Colonic mucosa (tissue), 4 donors: ENCODE results near the gene LRRC10B. TPM values are rescaled to one million over a fixed set of nuclear protein-coding genes. Genes with fewer than 3 reads are reported as not detected.
A peak's percentile ranks its signal among the peaks of the same experiment; 100 is the strongest.

Experiments
- DNase-seq: peaks from one replicate; pipeline ENCODE4 v3.0.0-alpha.2; 2020
- H3K27ac ChIP-seq: fragments of 200-600 bp; one replicate; pipeline ENCODE4 v1.8.0; 2021
- H3K27me3 ChIP-seq: fragments of 200-600 bp; one replicate; pipeline ENCODE4 v1.8.0; 2021
- H3K36me3 ChIP-seq: fragments of 200-600 bp; one replicate; pipeline ENCODE4 v1.8.0; 2021
- H3K4me1 ChIP-seq: fragments of 200-600 bp; one replicate; pipeline ENCODE4 v1.8.0; 2021; ENCODE audit warnings: mild to moderate bottlenecking
- H3K4me3 ChIP-seq: fragments of 200-600 bp; one replicate; pipeline ENCODE4 v1.8.0; 2021
- H3K9ac ChIP-seq, 2 donors: one replicate each; pipeline ENCODE4 v1.7.0; 2013; ENCODE audit warnings: control low read depth in 2 of 2, low read depth in 2 of 2, low read length in 2 of 2
- H3K9me3 ChIP-seq: fragments of 200-600 bp; one replicate; pipeline ENCODE4 v1.8.0; 2021
- intact Hi-C: fragments of 100-400 bp; cut with DNase I; formaldehyde crosslinking; loops from one replicate; pipeline ENCODE4 v1.14.1; 2022
- total RNA-seq, 2 donors: library from RNA; stranded (reverse); fragmentation: NEBNext Ultra II Directional in 1 of 2; extraction: Animal tissue kit (Norgen Biotek cat#: 25700) in 1 of 2; gene quantifications; one replicate each; pipeline ENCODE4 v1.2.1, GENCODE V29; 2021
- TF ChIP-seq, protein P1 (sequence below): fragments of 200-600 bp; IDR thresholded peaks from one replicate; pipeline ENCODE4 v1.8.0; 2022; ENCODE audit warnings: antibody characterized with exemption, mild to moderate bottlenecking
- donor health status: healthy.
- donor health status: DM: no; HTN: no; CAD: no.
- donor health status: DM: no; HTN: no; CAD: no.

Gene LRRC10B
- total RNA-seq, 2 donors from 2014 or later, result 0.54 to 1.3 TPM

DNA sequence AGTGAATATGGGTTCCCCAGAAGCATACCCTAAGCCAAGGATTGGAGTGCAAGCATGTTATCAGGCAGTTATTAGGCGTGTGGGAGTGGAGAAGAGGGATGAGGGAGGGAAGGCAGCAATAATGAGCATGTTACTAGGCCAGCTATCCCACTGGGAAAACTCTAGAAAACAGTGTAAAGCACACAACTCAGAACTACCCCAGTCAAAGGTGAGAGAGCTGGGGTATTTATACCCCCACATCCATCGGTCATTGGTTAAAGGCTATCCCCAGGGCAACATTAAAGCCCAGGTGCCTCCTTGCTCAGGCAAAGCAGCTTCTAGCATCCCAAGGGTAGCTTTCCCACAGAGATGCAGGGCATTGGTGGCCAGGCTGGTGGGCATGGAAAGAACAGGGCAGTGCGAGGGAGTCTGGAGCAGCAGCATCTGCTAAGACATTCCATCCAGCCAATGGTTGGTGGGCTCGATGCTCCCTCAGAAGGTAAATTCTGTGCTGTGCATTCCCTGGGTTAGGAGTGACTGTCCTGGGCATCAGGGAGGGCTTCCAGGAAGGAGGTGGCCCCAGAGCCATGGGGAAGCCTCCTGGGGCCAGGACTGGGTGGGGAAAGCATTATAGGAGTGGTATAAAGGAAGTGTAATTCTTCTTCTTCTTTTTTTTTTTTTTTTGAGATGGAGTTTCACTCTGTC, 21.1 kb upstream of the LRRC10B start:
- no peak for DNase-seq
- no peaks in the 10 kb centered on the region for H3K27me3 ChIP-seq
- H3K9ac ChIP-seq, result no peak overlapping the region
- H3K9me3 ChIP-seq, result no peaks in the 10 kb centered on the region
- no peak overlapping the region for H3K4me3 ChIP-seq
- H3K27ac ChIP-seq, result no peak overlapping the region
- no peaks in the 10 kb centered on the region for H3K4me1 ChIP-seq
- intact Hi-C loops, result no loop called here
- TF ChIP-seq, protein P1, sequence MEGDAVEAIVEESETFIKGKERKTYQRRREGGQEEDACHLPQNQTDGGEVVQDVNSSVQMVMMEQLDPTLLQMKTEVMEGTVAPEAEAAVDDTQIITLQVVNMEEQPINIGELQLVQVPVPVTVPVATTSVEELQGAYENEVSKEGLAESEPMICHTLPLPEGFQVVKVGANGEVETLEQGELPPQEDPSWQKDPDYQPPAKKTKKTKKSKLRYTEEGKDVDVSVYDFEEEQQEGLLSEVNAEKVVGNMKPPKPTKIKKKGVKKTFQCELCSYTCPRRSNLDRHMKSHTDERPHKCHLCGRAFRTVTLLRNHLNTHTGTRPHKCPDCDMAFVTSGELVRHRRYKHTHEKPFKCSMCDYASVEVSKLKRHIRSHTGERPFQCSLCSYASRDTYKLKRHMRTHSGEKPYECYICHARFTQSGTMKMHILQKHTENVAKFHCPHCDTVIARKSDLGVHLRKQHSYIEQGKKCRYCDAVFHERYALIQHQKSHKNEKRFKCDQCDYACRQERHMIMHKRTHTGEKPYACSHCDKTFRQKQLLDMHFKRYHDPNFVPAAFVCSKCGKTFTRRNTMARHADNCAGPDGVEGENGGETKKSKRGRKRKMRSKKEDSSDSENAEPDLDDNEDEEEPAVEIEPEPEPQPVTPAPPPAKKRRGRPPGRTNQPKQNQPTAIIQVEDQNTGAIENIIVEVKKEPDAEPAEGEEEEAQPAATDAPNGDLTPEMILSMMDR, result no peak
- H3K36me3 ChIP-seq, result no peaks in the 10 kb centered on the region

DNA sequence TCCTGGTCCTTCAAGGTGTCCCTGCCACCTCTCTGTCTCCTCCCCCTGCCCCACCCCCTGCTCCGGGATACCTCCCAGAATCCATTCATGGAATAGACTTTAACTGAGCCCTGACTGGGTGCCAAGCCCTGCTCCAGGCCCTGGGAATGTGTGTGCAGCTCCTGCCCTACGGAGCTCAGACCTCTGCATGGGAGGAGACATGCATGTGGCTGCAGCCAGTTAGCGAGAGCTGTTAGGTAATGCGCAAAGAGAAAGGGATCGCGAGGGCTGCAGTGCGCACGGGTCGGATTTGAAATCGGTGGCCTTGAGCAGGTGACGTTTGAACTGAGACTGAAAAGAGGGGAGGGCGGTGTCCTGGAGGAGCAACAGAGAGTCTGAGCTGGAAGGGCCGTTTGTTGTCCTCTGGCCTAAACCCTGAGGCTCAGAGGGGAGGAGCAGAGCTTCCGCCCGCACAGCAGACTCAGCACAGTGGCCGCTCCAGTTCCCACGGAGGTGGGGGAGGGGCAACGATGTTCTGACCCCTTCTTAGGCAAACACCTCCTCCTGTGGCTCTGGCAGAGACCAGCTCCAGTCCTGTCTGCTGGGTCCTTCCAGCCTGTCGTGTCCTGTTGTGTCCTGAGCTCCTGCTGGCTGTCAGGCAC, 19.8 kb upstream of the LRRC10B start:
- Histone ChIP-seq H3K4me3 (peak overlapping the region; percentile 4), H3K4me1 (no peaks in the 10 kb centered on the region), H3K36me3 (no peaks in the 10 kb centered on the region), H3K9me3 (no peaks in the 10 kb centered on the region), H3K27ac (peak overlapping the region; percentile 53), H3K27me3 (no peaks in the 10 kb centered on the region), H3K9ac (peak overlapping the region in 1 of 2 donors; percentile 64)
- intact Hi-C loops, result no loop called here
- TF ChIP-seq, protein P1, result no peak
- DNase-seq, result peak; percentile 93

DNA sequence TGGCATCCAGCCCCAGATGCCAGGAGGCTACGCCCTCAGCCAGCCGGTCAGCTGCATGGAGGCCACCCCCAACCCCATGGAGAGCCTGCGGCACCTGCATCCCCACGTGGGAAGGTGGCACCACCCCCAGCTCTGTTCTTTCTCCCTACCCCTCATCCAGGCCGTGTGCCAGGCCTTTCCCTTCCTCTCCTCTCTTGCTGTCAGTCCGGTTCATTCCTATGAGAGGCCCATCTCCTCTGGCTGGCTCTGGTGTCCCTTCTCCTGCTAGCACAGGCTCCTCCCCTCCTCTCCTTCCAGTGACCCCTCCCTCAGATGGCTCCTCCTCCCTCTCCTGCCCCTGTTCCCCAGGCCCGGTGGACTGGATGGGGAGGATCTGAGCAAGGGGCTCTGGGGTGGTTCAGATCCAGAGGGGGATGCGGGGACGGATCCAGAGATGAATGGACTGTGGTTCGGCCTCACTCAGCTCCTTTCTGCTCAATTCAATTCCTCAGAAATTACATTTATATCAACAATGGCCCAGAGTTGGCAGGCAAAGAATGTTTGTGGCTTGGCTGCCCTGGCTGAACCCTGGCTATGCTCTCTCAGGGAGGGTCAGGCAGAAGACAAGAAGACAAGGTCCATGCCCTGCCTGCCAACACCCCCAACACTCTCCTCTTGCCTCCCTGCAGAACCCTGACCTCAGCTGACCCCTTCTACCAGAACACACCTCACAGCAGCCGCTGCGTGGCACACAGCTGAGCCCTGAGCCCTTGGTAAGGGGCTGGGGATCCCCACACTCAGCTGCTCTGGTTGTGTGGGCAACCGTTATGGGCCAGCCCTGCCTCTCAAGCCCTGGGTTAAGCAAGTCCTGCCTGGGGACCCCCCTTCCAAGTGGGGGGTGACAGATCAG, 18.5 kb upstream of the LRRC10B start:
- intact Hi-C loops, result no loop called here
- no peak for DNase-seq

DNA sequence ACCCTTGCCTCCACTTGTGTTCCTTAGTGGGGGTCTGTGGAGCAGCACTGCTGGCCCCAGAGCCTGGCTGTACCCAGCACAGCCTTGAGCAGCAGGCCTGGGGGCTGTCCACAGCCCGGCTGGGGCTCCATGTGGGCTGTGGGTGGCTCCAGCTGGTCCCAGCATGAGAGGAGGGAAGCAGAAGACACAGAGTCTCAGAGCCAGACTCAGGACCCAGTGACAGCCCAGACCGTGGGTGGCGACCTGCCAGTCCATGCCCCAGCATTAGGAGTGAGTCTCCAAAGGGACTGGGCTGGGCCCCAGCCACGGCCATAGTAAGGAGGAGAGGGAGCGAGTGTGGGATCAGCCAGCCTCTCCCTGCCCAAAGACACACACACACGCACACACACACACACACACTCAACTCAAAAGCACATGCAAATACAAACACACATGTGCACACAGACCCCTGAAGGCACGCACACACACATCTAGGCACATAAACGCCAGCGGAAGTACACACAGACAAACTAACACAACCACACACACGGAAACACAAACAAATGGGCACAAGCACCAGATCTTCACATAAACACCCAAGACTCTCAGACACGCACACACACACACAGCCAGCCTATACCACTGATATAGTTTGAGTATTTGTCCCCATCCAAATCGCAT, 16.7 kb upstream of the LRRC10B start:
- Histone ChIP-seq H3K4me1 (no peaks in the 10 kb centered on the region), H3K9me3 (no peaks in the 10 kb centered on the region), H3K27me3 (no peaks in the 10 kb centered on the region), H3K4me3 (no peak overlapping the region), H3K27ac (no peak overlapping the region), H3K9ac (no peak overlapping the region), H3K36me3 (no peaks in the 10 kb centered on the region)
- intact Hi-C loops, result no loop called here
- DNase-seq, result no peak
- TF ChIP-seq, protein P1, result no peak

More for the DNA sequence above, 18.5 kb upstream of the LRRC10B start:
- TF ChIP-seq, protein P1, result no peak
- Histone ChIP-seq H3K27ac (no peak overlapping the region), H3K4me3 (no peak overlapping the region), H3K27me3 (no peaks in the 10 kb centered on the region), H3K36me3 (no peaks in the 10 kb centered on the region), H3K4me1 (no peaks in the 10 kb centered on the region), H3K9ac (no peak overlapping the region), H3K9me3 (no peaks in the 10 kb centered on the region)

DNA sequence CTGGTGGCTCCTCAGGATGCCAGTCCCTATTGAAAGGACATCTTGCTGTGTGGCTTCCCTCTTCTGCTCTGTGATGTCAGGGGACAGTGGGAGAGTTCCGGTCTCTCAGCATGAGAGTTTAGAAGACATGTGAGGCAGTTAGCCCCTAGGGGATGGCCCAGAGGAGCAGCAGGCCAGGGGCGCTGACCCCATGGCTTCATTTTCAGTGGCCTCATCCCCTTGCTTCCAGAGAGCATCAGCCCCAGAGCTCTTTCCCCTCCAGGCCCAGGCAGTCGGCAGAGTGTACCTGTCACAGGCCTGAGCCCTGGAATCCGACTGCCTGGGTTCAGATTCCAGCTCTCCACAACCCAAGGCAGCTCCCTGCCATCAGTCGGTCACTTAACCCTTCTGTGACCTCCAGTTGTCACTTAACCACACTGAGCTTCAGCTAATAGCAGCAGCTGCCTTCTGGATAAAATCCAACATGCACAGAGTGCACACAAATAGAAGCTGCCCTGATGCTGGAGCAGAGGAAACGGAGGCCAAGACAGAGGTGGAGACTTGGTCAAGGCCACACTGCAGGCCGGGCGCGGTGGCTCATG, 14.1 kb upstream of the LRRC10B start:
- intact Hi-C loops, result no loop called here
- Histone ChIP-seq H3K9me3 (no peaks in the 10 kb centered on the region), H3K27me3 (no peaks in the 10 kb centered on the region), H3K4me1 (no peaks in the 10 kb centered on the region), H3K9ac (no peak overlapping the region), H3K27ac (no peak overlapping the region), H3K4me3 (no peak overlapping the region), H3K36me3 (no peaks in the 10 kb centered on the region)
- TF ChIP-seq, protein P1, result no peak
- no peak for DNase-seq
